H9 (cell line): ENCODE measurements around the gene SDK1. TPM values are rescaled to one million over a fixed set of nuclear protein-coding genes. Genes with fewer than 3 reads are reported as not detected.

Source experiments
- DNase-seq: peaks from one replicate; pipeline ENCODE4 v3.0.0-alpha.2; 2017
- H2AFZ ChIP-seq: one replicate; pipeline ENCODE4 v1.6.1; 2013; ENCODE audit warnings: mild to moderate bottlenecking, low read length, control low read depth, moderate library complexity
- H2AK5ac ChIP-seq: 2 replicates; pipeline ENCODE4 v1.6.1; 2013; ENCODE audit warnings: low read length, control low read depth, mixed read lengths; ENCODE audit not compliant: insufficient read length
- H2BK120ac ChIP-seq: one replicate; pipeline ENCODE4 v1.6.1; 2013; ENCODE audit warnings: low read depth, mild to moderate bottlenecking, low read length, control low read depth, inconsistent platforms; ENCODE audit not compliant: poor library complexity, severe bottlenecking
- H2BK12ac ChIP-seq: 2 replicates; pipeline ENCODE4 v1.6.1; 2013; ENCODE audit warnings: low read length, control low read depth, mixed read lengths, low read depth; ENCODE audit not compliant: insufficient read length
- H2BK15ac ChIP-seq: 2 replicates; pipeline ENCODE4 v1.6.1; 2013; ENCODE audit warnings: low read depth, low read length, control low read depth
- H2BK20ac ChIP-seq: one replicate; pipeline ENCODE4 v1.6.1; 2013; ENCODE audit warnings: low read depth, mild to moderate bottlenecking, low read length, control low read depth, inconsistent platforms; ENCODE audit not compliant: poor library complexity, severe bottlenecking
- H2BK5ac ChIP-seq: 2 replicates; pipeline ENCODE4 v1.6.1; 2013; ENCODE audit warnings: low read length, control low read depth, mixed read lengths; ENCODE audit not compliant: insufficient read length
- H3K14ac ChIP-seq: 2 replicates; pipeline ENCODE4 v1.6.1; 2013; ENCODE audit warnings: low read length, control low read depth; ENCODE audit not compliant: insufficient read depth
- H3K18ac ChIP-seq: 2 replicates; pipeline ENCODE4 v1.6.1; 2013; ENCODE audit warnings: low read depth, mild to moderate bottlenecking, mixed read lengths, low read length, control low read depth; ENCODE audit not compliant: insufficient read length
- H3K23ac ChIP-seq: 2 replicates; pipeline ENCODE4 v1.6.1; 2013; ENCODE audit warnings: low read length, control low read depth, mixed read lengths, low read depth; ENCODE audit not compliant: insufficient read length
- H3K23me2 ChIP-seq: 2 replicates; pipeline ENCODE4 v1.6.1; 2013; ENCODE audit warnings: low read depth, mild to moderate bottlenecking, mixed read lengths, low read length, control low read depth; ENCODE audit not compliant: insufficient read length, poor library complexity, severe bottlenecking
- H3K27ac ChIP-seq: 2 replicates; pipeline ENCODE4 v1.5.1; 2013; ENCODE audit warnings: low read length, control low read depth, mixed read lengths, low read depth; ENCODE audit not compliant: insufficient read length
- H3K27me3 ChIP-seq: 2 replicates; pipeline ENCODE4 v1.6.1; 2013; ENCODE audit warnings: low read length, control low read depth, inconsistent platforms; ENCODE audit not compliant: insufficient read depth
- H3K4ac ChIP-seq: 2 replicates; pipeline ENCODE4 v1.6.1; 2013; ENCODE audit warnings: low read depth, mild to moderate bottlenecking, control low read depth, inconsistent platforms, low read length, moderate library complexity
- H3K4me1 ChIP-seq: 2 replicates; pipeline ENCODE4 v1.6.1; 2013; ENCODE audit warnings: low read length, control low read depth, inconsistent platforms; ENCODE audit not compliant: insufficient read depth
- H3K4me2 ChIP-seq: 2 replicates; pipeline ENCODE4 v1.6.1; 2013; ENCODE audit warnings: low read length, control low read depth, mixed read lengths; ENCODE audit not compliant: insufficient read length, insufficient read depth
- H3K56ac ChIP-seq: 2 replicates; pipeline ENCODE4 v1.6.1; 2013; ENCODE audit warnings: low read depth, mild to moderate bottlenecking, mixed read lengths, low read length, control low read depth; ENCODE audit not compliant: insufficient read length
- H3K79me1 ChIP-seq: 2 replicates; pipeline ENCODE4 v1.6.1; 2013; ENCODE audit warnings: low read depth, mild to moderate bottlenecking, moderate library complexity, low read length, control low read depth, inconsistent platforms; ENCODE audit not compliant: insufficient read depth, poor library complexity, severe bottlenecking
- H3K79me2 ChIP-seq: 2 replicates; pipeline ENCODE4 v1.6.1; 2013; ENCODE audit warnings: low read length, control low read depth, inconsistent platforms; ENCODE audit not compliant: insufficient read depth
- H3K9ac ChIP-seq: 2 replicates; pipeline ENCODE4 v1.6.1; 2013; ENCODE audit warnings: low read length, control low read depth, mixed read lengths; ENCODE audit not compliant: insufficient read length; ENCODE audit errors: extremely low read depth
- H3K9me3 ChIP-seq: one replicate; pipeline ENCODE4 v1.6.1; 2013; ENCODE audit warnings: low read depth, low read length, inconsistent platforms; ENCODE audit not compliant: control insufficient read depth
- H3T11ph ChIP-seq: one replicate; pipeline ENCODE4 v1.6.1; 2013; ENCODE audit warnings: mild to moderate bottlenecking, low read length, control low read depth, inconsistent platforms
- H4K20me1 ChIP-seq: one replicate; pipeline ENCODE4 v1.6.1; 2013; ENCODE audit not compliant: control insufficient read depth, insufficient read length, insufficient read depth
- H4K5ac ChIP-seq: 2 replicates; pipeline ENCODE4 v1.6.1; 2013; ENCODE audit warnings: low read depth, mild to moderate bottlenecking, mixed read lengths, low read length, control low read depth; ENCODE audit not compliant: insufficient read length
- H4K8ac ChIP-seq: replicated peaks from 2 replicates; pipeline ENCODE4 v1.6.1; 2013; ENCODE audit warnings: low read length, control low read depth, mixed read lengths, low read depth; ENCODE audit not compliant: insufficient read length
- H4K91ac ChIP-seq: 2 replicates; pipeline ENCODE4 v1.6.1; 2013; ENCODE audit warnings: low read depth, mild to moderate bottlenecking, moderate library complexity, mixed read lengths, low read length, control low read depth; ENCODE audit not compliant: insufficient read length
- H3K27ac Mint-ChIP-seq, 3 experiments: 2 replicates in 2 of 3; 3 replicates in 1 of 3; pipeline ENCODE4 v1.8.0; 2020 to 2021; ENCODE audit warnings: mixed read lengths in 3 of 3, mild to moderate bottlenecking in 1 of 3, moderate library complexity in 1 of 3
- H3K27me3 Mint-ChIP-seq: 2 replicates; pipeline ENCODE4 v1.8.0; 2021; ENCODE audit warnings: low read depth, mild to moderate bottlenecking, moderate library complexity, mixed read lengths
- H3K36me3 Mint-ChIP-seq, 3 experiments: 2 replicates in 2 of 3; 3 replicates in 1 of 3; pipeline ENCODE4 v1.8.0; 2020 to 2021; ENCODE audit warnings: low read depth in 3 of 3, mixed read lengths in 3 of 3; ENCODE audit not compliant: insufficient read depth in 1 of 3
- H3K4me1 Mint-ChIP-seq, 2 experiments: 2 replicates each; pipeline ENCODE4 v1.8.0; 2020; ENCODE audit warnings: mixed read lengths in 2 of 2
- H3K4me3 Mint-ChIP-seq, 2 experiments: 2 replicates in 1 of 2; 3 replicates in 1 of 2; pipeline ENCODE4 v1.8.0; 2020 to 2021; ENCODE audit warnings: mild to moderate bottlenecking in 2 of 2, mixed read lengths in 2 of 2, moderate library complexity in 1 of 2
- H3K9me3 Mint-ChIP-seq, 2 experiments: 2 replicates in 1 of 2; 3 replicates in 1 of 2; pipeline ENCODE4 v1.8.0; 2020; ENCODE audit warnings: mild to moderate bottlenecking in 2 of 2, mixed read lengths in 2 of 2, moderate library complexity in 1 of 2
- CTCF ChIP-seq: fragments of 200-600 bp; sonication (generic); conservative IDR thresholded peaks from 3 replicates; pipeline ENCODE4 v1.8.0; 2021; ENCODE audit warnings: antibody characterized with exemption, mild to moderate bottlenecking
- WGBS: extraction: QIAGEN DNeasy Blood & Tissue Kit; methylation state at CpG from one replicate; pipeline ENCODE4 v1.1.7; 2013; ENCODE audit warnings: missing lambda C conversion rate, low lambda C conversion rate, mixed read lengths; ENCODE audit not compliant: insufficient read length; ENCODE audit errors: extremely low coverage; 5-methylcytosine and 5-hydroxymethylcytosine counted together
- total RNA-seq: library from RNA; stranded (reverse); gene quantifications from 2 replicates; pipeline ENCODE4 v1.2.1, GENCODE V29; 2021

The SDK1 gene
- total RNA-seq, 1 experiment from 2014 or later, result 8.7 TPM

- no peak overlapping the region for H4K5ac ChIP-seq
- no peaks in the 10 kb centered on the region for H3K23me2 ChIP-seq
- H2BK12ac ChIP-seq, result no peak overlapping the region
- no peaks in the 10 kb centered on the region for H4K20me1 ChIP-seq
- H3K4me3 Mint-ChIP-seq, result no peak overlapping the region
- H3K4me2 ChIP-seq, result no peak overlapping the region
- H4K91ac ChIP-seq, result no peak overlapping the region
- no peak overlapping the region for H2BK15ac ChIP-seq
- no peak overlapping the region for H3T11ph ChIP-seq
- no peak overlapping the region for H2AFZ ChIP-seq
- no peaks in the 10 kb centered on the region for H3K79me2 ChIP-seq
- peaks cover 13 to 21% (median 15%) of the 10 kb centered on the region in 3 experiments for H3K36me3 Mint-ChIP-seq
- H4K8ac ChIP-seq, result no peak overlapping the region
- no peaks in the 10 kb centered on the region for H3K4me1 ChIP-seq
- H3K27ac Mint-ChIP-seq, result no peak overlapping the region
- H3K23ac ChIP-seq, result no peak overlapping the region
- no peak overlapping the region for H3K27ac ChIP-seq
- WGBS, result no CpG with 5 or more reads among the region's 3 CpGs
- H3K27me3 ChIP-seq, result no peaks in the 10 kb centered on the region
- no peak overlapping the region for H3K18ac ChIP-seq
- H2BK120ac ChIP-seq, result no peak overlapping the region
- H3K9me3 ChIP-seq, result no peaks in the 10 kb centered on the region
- no peaks in the 10 kb centered on the region for H3K27me3 Mint-ChIP-seq
- TF ChIP-seq CTCF, result no peak
- H2AK5ac ChIP-seq, result no peak overlapping the region
- no peak overlapping the region for H3K4ac ChIP-seq
- no peaks in the 10 kb centered on the region for H3K79me1 ChIP-seq
- DNase-seq, result no peak
- no peak overlapping the region for H3K9ac ChIP-seq
- H3K14ac ChIP-seq, result no peak overlapping the region
- H2BK5ac ChIP-seq, result no peak overlapping the region
- H3K9me3 Mint-ChIP-seq, result peaks cover 2 to 14% of the 10 kb centered on the region in 2 experiments; a peak in 3 of 5 replicates
- no peak overlapping the region for H2BK20ac ChIP-seq
- peaks cover 12 to 15% of the 10 kb centered on the region in 2 experiments for H3K4me1 Mint-ChIP-seq
- no peak overlapping the region for H3K56ac ChIP-seq
These were observed 672.2 kb downstream of the SDK1 start for GRCh38 chr7:3973264-3973663.
